Endothelial cell of umbilical vein (primary cell): Measurements from ENCODE around the gene TNFRSF4. TPM values are rescaled to one million over a fixed set of nuclear protein-coding genes. Genes with fewer than 3 reads are reported as not detected.

Source experiments
- BruUV-seq: library from RNA; stranded (reverse); fragments of 400-500 nt; replicated peaks from 2 replicates; lab custom pipeline; 2021; lab: Mats Ljungman, UMichigan
- CTCF ChIA-PET: fragments of 300-600, 350-600 bp; sonication (Branson Sonifier 250); formaldehyde crosslinking; loops from one replicate; lab custom pipeline; 2021; ENCODE audit warnings: antibody characterized with exemption, inconsistent platforms; lab: Charles Lee
- POLR2A ChIA-PET: fragments of 300-600, 350-600 bp; sonication (Branson Sonifier 250); formaldehyde crosslinking; loops from one replicate; lab custom pipeline; 2021; ENCODE audit warnings: antibody characterized with exemption, inconsistent platforms; lab: Charles Lee
- DNase-seq: peaks from one replicate; pipeline ENCODE4 v3.0.0-alpha.2; 2011; ENCODE audit warnings: low read depth, low spot score
- FAIRE-seq: peaks from 2 replicates; lab custom pipeline; 2011; peaks lifted over from hg19 to GRCh38; lab: Jason Lieb, UNC
- H2AFZ ChIP-seq: 2 replicates; pipeline ENCODE4 v1.6.0; 2012; ENCODE audit warnings: low read depth, low read length, control low read depth, inconsistent platforms
- H3K27ac ChIP-seq: 2 replicates; pipeline ENCODE4 v1.5.1; 2011; ENCODE audit warnings: low read depth, mild to moderate bottlenecking, control low read depth, low read length, moderate library complexity; ENCODE audit not compliant: insufficient read depth
- H3K27me3 ChIP-seq, 2 experiments: 2 replicates each; pipeline versions ENCODE4 v1.6.0 to v1.6.1; 2011; ENCODE audit warnings: low read length in 2 of 2, mixed read lengths in 1 of 2; ENCODE audit not compliant: control insufficient read depth in 2 of 2, insufficient read depth in 2 of 2
- H3K36me3 ChIP-seq, 2 experiments: 2 replicates in 1 of 2; 3 replicates in 1 of 2; pipeline ENCODE4 v1.5.1; 2011; ENCODE audit warnings: low read length in 2 of 2, mild to moderate bottlenecking in 1 of 2, moderate library complexity in 1 of 2; ENCODE audit not compliant: control insufficient read depth in 2 of 2, insufficient read depth in 2 of 2; ENCODE audit errors: extremely low read depth in 1 of 2
- H3K4me1 ChIP-seq: 3 replicates; pipeline ENCODE4 v1.5.1; 2011; ENCODE audit warnings: mild to moderate bottlenecking, low read length; ENCODE audit not compliant: control insufficient read depth, insufficient read depth; ENCODE audit errors: extremely low read depth
- H3K4me2 ChIP-seq: 2 replicates; pipeline ENCODE4 v1.6.1; 2011; ENCODE audit warnings: low read length, control low read depth, mixed read lengths; ENCODE audit not compliant: insufficient read depth
- H3K4me3 ChIP-seq, 3 experiments: fragments of 200-600 bp in 1 of 3; sonication (generic), shearing (Covaris generic) in 1 of 3; replicated peaks in 1 of 3; 2 replicates each; pipeline ENCODE4 v1.5.1; 2011 to 2016; ENCODE audit warnings: control low read depth in 3 of 3, low read length in 3 of 3, mild to moderate bottlenecking in 2 of 3, inconsistent platforms in 1 of 3, low read depth in 1 of 3, moderate library complexity in 1 of 3; ENCODE audit not compliant: insufficient read depth in 1 of 3
- H3K79me2 ChIP-seq: 2 replicates; pipeline ENCODE4 v1.6.0; 2012; ENCODE audit warnings: low read length, inconsistent platforms; ENCODE audit not compliant: control insufficient read depth, insufficient read depth
- H3K9ac ChIP-seq: replicated peaks from 2 replicates; pipeline ENCODE3; 2011; ENCODE audit warnings: low read length, control low read depth; ENCODE audit not compliant: insufficient read depth; ENCODE audit errors: extremely low read depth
- H3K9me1 ChIP-seq: replicated peaks from 3 replicates; pipeline ENCODE4 v1.6.0; 2011; ENCODE audit warnings: mild to moderate bottlenecking, low read length; ENCODE audit not compliant: control insufficient read depth, insufficient read depth; ENCODE audit errors: extremely low read depth
- H3K9me3 ChIP-seq: replicated peaks from 2 replicates; pipeline ENCODE4 v1.5.1; 2012; ENCODE audit warnings: low read length, inconsistent platforms; ENCODE audit not compliant: control insufficient read depth, insufficient read depth
- H4K20me1 ChIP-seq: replicated peaks from 2 replicates; pipeline ENCODE3; 2011; ENCODE audit warnings: mild to moderate bottlenecking, low read length; ENCODE audit not compliant: control insufficient read depth, insufficient read depth; ENCODE audit errors: extremely low read depth
- EZH2 ChIP-seq: IDR thresholded peaks from 2 replicates; pipeline ENCODE4 v1.6.1; 2012; ENCODE audit warnings: borderline replicate concordance, low read depth, mild to moderate bottlenecking, moderate library complexity, low read length, inconsistent platforms; ENCODE audit not compliant: severe bottlenecking
- FOS ChIP-seq: IDR thresholded peaks from 2 replicates; pipeline ENCODE4 v1.6.1; 2011; ENCODE audit warnings: mild to moderate bottlenecking, low read length, moderate library complexity, borderline replicate concordance; ENCODE audit not compliant: insufficient read depth
- GATA2 ChIP-seq: IDR thresholded peaks from 2 replicates; pipeline ENCODE4 v1.7.0; 2011; ENCODE audit warnings: low read depth, mild to moderate bottlenecking, moderate library complexity, mixed read lengths, low read length; ENCODE audit not compliant: insufficient read length, insufficient read depth
- JUN ChIP-seq: IDR thresholded peaks from 2 replicates; pipeline ENCODE4 v1.6.1; 2011; ENCODE audit warnings: borderline replicate concordance, low read depth; ENCODE audit not compliant: insufficient read length, insufficient read depth
- MYC ChIP-seq: IDR thresholded peaks from one replicate; pipeline ENCODE4 v1.6.1; 2011; ENCODE audit warnings: mild to moderate bottlenecking, low read depth, low read length
- POLR2A ChIP-seq: IDR thresholded peaks from 2 replicates; pipeline ENCODE4 v1.6.1; 2012; ENCODE audit warnings: low read depth, mild to moderate bottlenecking, control low read depth, low read length
- POLR2AphosphoS5 ChIP-seq: IDR thresholded peaks from 2 replicates; pipeline ENCODE4 v1.6.1; 2012; ENCODE audit warnings: low read depth, mild to moderate bottlenecking, control low read depth, low read length, moderate library complexity; ENCODE audit not compliant: insufficient read depth
- dilution Hi-C: fragments of 300-500 bp; cut with MboI; formaldehyde crosslinking; loops from one replicate; pipeline ENCODE4 v1.15.0; 2019; ENCODE audit warnings: low sequenced_read_pairs; ENCODE audit not compliant: extremely low pct_ligation_motif_present
- intact Hi-C: fragments of 100-400 bp; cut with micrococcal nuclease; formaldehyde crosslinking; loops from one replicate; pipeline ENCODE4 v1.10.0; 2022
- polyA plus RNA-seq, 4 experiments: library from polyadenylated mRNA; depleted of rRNA in 3 of 4; stranded (reverse) in 3 of 4; unstranded in 1 of 4; fragments of >200 nt; gene quantifications; 2 replicates each; pipeline versions ENCODE4 v1.2.1 to v1.2.3, GENCODE V29; 2011 to 2012; ENCODE audit warnings: missing spikeins in 1 of 4
- total RNA-seq: library from RNA; stranded (reverse); gene quantifications from 2 replicates; pipeline ENCODE4 v1.2.3, GENCODE V29; 2021
- TF ChIP-seq, protein P1 (sequence below), 2 donors: IDR thresholded peaks; 1 replicate in 1 of 2; 2 replicates in 1 of 2; pipeline ENCODE4 v1.5.1; 2011; ENCODE audit warnings: low read length in 2 of 2, mild to moderate bottlenecking in 2 of 2, moderate library complexity in 2 of 2, control low read depth in 1 of 2, inconsistent platforms in 1 of 2, low read depth in 1 of 2; ENCODE audit not compliant: insufficient read depth in 1 of 2; ENCODE audit errors: extremely low read depth in 1 of 2
- TF ChIP-seq, protein P2 (sequence below): IDR thresholded peaks from 2 replicates; pipeline ENCODE4 v1.6.1; 2011; ENCODE audit not compliant: insufficient read depth, insufficient read length

Gene TNFRSF4
- total and polyA plus RNA-seq, 2 donors (not counting 3 experiments of a cell fraction or from before 2014, with no cell fraction given), result 0.55 to 1.5 TPM

DNA sequence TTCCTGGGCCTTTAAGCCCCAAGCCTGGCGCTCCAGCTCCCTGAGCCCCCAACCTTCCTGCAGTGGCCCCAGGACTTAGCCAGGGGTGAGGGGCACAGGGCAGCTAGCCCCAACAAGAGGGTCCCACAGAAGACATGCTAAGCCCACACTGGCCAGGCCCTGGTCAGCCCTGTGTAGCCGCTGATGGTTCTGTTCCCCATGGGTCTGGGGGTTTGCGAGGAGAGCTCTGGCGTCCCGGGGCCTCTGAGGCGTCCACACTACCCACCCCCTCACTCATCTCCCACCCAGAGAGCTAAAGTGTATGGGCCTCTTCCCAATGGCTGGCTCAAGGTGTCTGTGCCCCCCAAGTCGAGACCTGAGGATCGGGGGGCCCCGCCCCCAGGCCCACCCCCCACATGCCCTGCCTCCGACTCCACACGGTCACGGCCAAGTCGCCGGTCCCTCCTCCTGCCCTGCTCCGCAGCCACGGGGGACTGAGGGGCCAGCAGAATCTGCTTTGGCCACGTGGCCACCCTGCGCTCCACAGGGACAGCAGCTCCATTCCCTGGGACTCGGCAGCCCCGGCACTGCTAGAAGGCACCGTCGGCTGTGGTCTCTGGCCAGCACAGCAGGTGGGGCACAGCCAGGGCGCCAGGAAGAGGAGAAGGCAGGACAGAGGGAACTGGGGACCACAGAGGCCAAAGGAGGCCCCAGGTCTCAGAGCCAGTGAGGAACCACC, 15.4 kb downstream of the TNFRSF4 start:
- H3K4me1 ChIP-seq, result no peaks in the 10 kb centered on the region
- H3K36me3 ChIP-seq, result no peaks in the 10 kb centered on the region
- no peak overlapping the region for H3K4me3 ChIP-seq
- FAIRE-seq (no peak), DNase-seq (no peak)
- ChIA-PET POLR2A (interaction anchor here (0.6 kb wide), 1 partner anchor 9 kb away, joined by 3 read pairs; no protein-coding TSS in a partner anchor), CTCF (no interaction called here)
- no peaks in the 10 kb centered on the region for H4K20me1 ChIP-seq
- TF ChIP-seq, protein P1, sequence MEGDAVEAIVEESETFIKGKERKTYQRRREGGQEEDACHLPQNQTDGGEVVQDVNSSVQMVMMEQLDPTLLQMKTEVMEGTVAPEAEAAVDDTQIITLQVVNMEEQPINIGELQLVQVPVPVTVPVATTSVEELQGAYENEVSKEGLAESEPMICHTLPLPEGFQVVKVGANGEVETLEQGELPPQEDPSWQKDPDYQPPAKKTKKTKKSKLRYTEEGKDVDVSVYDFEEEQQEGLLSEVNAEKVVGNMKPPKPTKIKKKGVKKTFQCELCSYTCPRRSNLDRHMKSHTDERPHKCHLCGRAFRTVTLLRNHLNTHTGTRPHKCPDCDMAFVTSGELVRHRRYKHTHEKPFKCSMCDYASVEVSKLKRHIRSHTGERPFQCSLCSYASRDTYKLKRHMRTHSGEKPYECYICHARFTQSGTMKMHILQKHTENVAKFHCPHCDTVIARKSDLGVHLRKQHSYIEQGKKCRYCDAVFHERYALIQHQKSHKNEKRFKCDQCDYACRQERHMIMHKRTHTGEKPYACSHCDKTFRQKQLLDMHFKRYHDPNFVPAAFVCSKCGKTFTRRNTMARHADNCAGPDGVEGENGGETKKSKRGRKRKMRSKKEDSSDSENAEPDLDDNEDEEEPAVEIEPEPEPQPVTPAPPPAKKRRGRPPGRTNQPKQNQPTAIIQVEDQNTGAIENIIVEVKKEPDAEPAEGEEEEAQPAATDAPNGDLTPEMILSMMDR (IDR thresholded peaks at IDR 0.05; ENCODE audit: extremely low read depth in 1 of 2, insufficient read depth in 1 of 2, low read depth in 1 of 2, low read length in 2 of 2), result no peak
- TF ChIP-seq MYC (no peak), POLR2A (no peak), EZH2 (no peak), FOS (no peak), GATA2 (no peak), POLR2AphosphoS5 (no peak), JUN (no peak)
- TF ChIP-seq, protein P2, sequence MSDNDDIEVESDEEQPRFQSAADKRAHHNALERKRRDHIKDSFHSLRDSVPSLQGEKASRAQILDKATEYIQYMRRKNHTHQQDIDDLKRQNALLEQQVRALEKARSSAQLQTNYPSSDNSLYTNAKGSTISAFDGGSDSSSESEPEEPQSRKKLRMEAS, result no peak
- H3K27me3 ChIP-seq, result peaks cover 0 to 1% of the 10 kb centered on the region in 2 experiments
- H2AFZ ChIP-seq, result no peak overlapping the region
- no peak overlapping the region for H3K9ac ChIP-seq
- H3K9me3 ChIP-seq, result no peaks in the 10 kb centered on the region
- no TSS peak for BruUV-seq
- H3K4me2 ChIP-seq, result no peak overlapping the region
- dilution Hi-C loops (no loop called here), intact Hi-C loops (no loop called here)
- no peaks in the 10 kb centered on the region for H3K9me1 ChIP-seq
- no peaks in the 10 kb centered on the region for H3K79me2 ChIP-seq
- H3K27ac ChIP-seq, result no peak overlapping the region
